Raji (cell line): ENCODE measurements around the gene CPSF4.

Source experiments
- POLR2A ChIP-seq: IDR thresholded peaks from 2 replicates; pipeline ENCODE4 v1.6.1; 2011; ENCODE audit warnings: low read depth, low read length, control low read depth; ENCODE audit not compliant: insufficient read depth

Gene CPSF4

DNA sequence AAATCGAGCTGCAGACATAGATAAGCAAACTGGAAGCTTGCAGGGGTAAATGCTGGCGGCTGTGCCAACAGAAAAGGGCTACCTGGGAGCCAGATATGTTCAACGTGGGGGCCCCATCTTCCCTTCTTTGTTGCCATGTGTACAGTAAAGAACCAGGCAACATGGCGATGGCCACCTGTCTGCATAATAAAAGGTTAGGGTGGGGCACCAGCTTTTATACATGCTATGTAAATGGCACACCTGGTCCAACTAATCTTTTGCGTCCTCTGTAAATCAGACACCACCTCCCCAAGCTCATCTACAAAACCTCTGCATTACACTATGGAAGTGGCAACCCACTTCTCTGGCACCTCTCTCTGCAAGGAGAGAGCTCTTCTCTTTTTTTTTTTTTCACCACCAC, 16.1 kb upstream of the CPSF4 start:
- no peak for TF ChIP-seq POLR2A

DNA sequence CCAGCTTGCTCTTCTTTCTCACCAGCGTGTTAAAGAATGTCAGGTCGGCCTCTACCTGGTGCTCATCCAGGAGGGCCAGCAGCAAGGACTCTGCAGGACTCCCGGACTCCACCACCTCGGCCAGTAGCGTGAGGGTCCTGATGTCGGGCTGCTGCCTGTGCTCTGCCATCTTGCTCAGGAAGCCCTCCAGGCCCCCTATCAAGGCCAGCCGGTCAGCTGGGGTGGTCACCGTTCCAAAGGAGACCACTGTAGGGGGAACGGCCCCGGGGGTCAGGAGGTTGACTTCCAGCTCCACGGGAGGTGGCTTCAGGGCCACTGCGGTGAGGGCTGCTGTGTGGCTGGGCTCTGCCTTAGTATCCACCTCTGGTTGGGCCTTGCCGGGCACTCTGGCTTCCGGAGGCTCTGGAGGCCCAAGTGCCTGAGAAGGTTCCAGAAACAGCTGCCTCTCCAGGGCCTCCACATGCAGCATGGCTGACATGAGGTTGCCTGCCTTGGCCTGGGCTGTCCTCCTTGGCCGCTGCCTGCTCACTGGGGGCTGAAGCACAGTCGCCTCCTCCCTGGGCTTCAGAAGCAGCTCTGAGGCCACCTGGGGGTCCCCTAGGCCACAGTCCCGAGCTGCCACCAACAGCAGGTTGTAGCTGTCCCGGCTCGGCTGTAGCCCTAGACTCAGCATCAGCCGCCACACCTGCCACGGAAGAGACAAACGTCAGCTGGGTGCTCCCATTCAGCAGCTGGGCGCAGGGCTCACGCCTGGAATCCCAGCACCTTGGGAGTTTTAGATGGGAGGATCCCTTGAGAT, 13.6 kb upstream of the CPSF4 start:
- no peak for TF ChIP-seq POLR2A

GRCh38 chr7:99428972-99429566, 9.7 kb upstream of the CPSF4 start:
- TF ChIP-seq POLR2A: no peak

DNA sequence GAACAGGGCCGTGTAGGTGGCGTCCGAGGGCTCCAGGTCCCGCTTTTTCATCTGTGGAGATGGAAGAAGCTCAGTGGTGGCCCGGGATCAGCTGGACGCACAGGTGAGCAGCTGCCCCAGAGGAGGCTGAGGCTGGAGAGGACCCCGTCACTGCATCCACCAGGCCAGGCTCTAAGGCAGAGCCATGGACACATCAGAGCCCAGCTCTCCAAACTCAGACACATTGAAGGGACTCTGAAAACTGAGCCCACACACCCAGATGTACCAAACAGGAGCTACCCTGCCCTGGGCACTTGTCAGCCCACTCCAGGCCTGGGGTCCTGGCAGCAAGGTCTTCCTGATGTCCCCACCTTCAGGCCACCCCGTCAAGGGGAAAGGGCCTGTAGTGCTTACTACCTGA, 9.0 kb upstream of the CPSF4 start:
- TF ChIP-seq POLR2A: no peak

DNA sequence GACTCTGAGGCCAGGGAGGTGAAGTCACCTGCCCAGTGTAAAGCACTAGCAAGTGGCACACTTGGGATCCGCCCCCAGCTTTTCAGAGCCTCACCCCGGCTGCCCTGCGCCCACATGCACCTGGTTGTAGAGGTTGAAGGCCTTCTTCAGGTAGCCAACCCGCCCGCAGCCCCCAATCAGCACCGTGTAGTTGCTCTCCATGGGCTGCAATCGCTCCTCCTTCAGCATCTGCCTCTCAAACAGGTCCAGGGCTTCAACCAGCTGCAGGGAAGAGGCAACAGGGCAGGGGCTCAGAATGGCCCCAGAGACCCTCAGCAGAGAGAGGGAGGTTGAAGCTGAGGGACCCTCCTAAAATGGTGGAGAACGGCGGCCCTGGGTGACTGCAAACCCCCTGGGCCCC, 5.6 kb upstream of the CPSF4 start:
- TF ChIP-seq POLR2A: no peak

DNA sequence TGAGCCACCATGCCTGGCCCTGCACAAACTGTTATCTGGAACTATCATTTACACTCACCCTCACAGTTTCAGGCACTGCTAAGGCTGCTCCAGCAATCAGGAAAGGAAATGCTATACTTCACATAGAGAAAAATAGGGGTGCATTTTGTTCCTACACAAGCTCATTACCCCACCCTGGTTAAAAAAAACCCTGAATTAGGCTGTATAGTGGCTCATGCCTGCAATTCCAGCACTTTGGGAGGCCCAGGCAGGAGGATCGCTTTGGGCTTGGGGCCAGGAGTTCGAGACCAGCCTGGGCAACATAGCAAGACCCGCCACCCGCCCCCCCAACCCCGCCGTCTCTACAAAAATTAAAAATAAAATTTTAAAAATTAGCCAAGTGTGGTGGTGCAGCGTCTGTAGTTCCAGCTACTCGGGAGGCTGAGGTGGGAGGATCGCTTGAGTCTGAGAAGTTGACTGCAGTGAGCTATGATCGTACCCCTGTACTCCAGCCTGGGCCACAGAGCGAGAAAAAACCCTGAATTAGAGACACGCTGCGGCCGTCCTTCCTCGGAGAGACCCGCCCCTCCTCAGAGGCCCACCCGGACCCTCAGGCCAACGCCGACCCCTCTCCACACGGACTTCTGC, 684 bp upstream of the CPSF4 start:
- TF ChIP-seq POLR2A: no peak

- no peak for TF ChIP-seq POLR2A
Measured at GRCh38 chr7:99440195-99440594, 1.5 kb downstream of the CPSF4 start.

DNA sequence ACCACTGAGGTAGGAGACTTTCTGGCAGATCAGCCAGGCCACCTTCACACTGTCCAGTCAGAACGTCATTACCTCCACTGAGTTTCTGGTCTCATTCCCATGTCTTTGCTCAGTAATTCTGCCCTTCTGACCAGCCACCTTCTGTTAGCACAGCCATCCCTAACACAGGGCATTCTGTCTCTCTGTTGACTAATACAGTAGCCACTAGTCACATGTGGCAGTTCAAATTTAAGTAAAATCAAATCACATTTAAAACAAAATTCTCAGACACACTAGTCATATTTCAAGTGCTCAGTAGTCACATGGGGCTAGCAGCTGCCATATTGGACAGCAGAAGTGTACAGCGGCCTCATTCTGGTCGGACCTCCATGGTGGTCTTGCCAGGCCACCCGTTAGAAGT, 7.4 kb downstream of the CPSF4 start:
- TF ChIP-seq POLR2A: no peak

DNA sequence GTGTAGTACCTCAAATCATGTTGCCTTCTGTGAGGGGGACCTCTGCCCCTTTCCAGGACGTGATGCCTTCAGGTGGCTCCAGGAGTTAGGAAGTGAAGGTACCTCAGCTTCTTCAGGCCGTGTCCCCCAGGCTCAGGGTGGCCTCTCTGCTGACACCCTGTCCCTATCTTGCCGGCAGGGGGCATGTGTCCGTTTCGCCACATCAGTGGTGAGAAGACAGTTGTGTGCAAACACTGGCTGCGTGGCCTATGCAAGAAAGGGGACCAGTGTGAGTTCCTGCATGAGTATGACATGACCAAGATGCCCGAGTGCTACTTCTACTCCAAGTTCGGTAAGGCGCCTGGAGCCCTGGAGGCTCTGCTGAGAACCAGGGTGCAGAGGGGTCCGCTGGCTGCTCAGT, 9.2 kb downstream of the CPSF4 start:
- no peak for TF ChIP-seq POLR2A

DNA sequence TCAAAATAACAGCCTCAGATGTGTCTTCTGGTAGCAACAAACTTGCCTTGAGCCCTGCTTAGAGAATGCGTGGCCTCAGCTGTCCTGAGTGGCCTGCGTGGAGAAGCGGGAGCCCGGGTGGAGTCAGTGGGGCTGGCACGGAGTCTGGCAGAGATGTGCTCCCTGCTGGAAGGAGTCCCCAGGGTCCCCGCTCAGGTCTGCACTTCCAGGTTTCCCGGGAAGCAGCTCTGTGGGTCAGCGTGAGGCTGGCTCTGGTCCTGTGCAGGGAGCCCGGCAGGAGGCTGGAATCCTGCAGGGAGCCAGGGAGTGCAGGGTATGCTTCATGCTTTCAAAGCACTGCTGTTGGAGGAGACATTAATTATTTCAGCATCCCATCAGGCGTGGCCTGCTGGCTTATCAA, 10.1 kb downstream of the CPSF4 start:
- no peak for TF ChIP-seq POLR2A

GRCh38 chr7:99449326-99449725, 10.6 kb downstream of the CPSF4 start:
- TF ChIP-seq POLR2A: no peak

DNA sequence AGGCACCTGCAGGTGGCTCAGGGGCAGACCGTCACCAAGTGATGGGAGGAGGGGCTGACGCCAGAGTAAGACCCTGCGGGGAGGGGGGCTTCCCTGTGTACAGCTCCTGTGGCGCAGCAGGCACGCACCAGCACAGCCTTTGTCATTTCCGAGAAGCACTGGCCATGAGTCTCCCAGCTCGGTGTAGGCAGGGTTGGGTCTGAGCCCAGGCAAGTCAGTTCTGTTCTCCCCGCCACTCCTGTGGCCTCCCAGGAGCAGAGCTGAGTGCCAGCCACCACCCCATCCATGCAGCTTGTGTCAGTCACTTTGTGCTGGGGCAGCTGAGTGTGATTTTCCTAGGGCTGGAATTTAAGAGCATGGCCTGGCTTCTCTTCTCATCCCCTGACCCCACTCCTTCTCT, 13.2 kb downstream of the CPSF4 start:
- TF ChIP-seq POLR2A: no peak

DNA sequence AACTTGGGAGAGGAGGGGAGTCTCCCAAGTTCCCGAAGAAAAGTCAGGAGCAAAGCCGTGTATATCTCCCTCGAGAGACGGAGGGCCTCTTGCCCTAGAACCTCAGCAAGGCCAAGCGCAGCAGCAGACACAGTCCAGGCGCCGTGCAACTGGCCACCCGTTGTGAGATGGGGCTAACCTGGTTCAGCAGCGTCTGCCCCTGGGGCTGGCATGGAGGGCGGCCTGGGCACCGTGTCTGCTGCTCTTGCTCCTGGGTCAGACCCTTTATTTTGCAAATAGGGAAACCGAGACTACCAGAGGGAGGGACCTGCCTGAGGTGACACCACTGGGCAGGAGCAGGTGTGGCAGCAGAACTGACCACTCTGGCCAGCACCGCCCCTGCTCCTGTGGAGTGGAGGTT, 13.8 kb downstream of the CPSF4 start:
- TF ChIP-seq POLR2A: no peak

DNA sequence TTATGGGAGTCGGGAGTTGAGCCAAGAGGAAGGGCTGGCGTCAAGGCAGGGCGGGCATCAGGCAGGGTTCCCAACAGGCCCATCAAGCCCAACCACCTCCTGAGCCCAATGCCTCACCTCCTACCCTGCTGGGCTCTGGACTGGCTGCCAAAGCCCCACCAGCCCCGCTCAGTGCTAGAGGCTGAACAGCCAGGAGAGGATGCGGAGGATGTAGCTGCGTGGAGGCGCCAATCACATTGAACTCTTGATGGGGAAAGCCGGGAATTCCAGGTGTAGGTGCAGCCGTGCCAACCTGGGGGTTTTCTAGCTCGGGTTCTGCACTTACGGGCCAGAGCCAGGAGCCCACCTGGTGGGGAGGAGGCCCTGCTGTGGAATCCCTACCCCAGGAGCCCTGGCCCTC, 14.4 kb downstream of the CPSF4 start:
- no peak for TF ChIP-seq POLR2A

- TF ChIP-seq POLR2A: no peak
Measured at GRCh38 chr7:99455874-99456273, 17.1 kb downstream of the CPSF4 start.

DNA sequence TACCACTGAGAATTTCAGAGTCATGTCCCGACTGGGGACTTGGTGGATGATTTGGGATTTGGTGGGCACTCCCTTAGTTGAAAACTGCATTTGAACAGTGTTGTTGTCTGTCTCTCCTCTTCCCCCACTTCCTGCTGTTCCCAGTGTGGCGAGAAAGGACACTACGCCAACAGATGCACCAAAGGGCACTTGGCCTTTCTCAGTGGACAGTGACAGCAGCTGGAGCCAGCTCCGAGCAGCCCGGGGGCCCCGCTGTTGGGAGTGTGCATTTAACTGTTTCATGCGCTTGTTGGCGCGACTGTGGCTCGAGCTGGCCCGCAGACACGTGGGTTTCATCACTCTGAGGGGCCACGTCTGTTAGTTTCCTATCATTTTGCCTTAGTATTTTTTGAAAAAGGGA, 17.5 kb downstream of the CPSF4 start:
- no peak for TF ChIP-seq POLR2A
